GM21515 (cell line): ENCODE results near the gene S100A4.
"Not testable (repeated sequence)": the region's sequence is repeated elsewhere in the genome, so short reads cannot be mapped to it uniquely, and the experiment has no call there.

Experiments
- ATAC-seq: cut with Tn5 transposase; IDR thresholded peaks from one replicate; pipeline ENCODE4 v1.9.1; 2021; ENCODE audit not compliant: unreplicated experiment

Gene S100A4

DNA sequence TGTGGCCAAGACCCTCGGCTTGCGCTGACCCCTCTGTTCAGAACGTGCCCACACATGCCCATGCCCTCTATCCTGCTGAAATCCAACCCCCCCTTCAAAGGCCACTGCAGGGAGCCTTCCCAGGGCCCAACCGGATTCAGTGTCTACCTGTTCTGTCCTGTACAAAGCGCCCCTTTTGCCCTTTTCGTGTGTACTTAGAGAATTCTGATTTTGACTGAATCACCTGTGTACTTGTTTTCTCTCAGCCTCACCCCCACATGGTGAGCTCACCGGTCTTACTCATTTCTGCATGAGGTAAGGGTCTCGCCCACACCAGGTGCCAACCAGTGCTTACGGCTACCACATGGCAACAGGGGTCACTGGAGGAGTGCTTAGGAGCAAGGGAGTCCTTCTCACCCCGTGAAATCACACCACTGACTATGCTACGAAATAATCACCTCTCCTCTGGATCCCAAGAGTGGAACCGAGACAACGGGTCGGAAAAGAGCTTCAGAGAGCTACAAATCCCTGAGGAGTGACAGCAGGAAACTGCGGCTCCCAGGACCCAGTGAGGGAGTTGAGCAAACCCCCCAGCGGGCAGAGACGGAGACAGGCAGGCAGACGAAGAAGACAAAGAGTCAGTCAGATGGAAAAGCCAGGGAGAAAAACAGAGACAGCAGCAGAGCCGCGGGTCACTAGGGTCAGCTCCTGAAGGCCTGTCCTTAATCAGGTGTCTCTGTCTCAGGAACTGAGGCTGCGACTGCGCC is 22.2 kb upstream of the S100A4 start:
- ATAC-seq: no peak

DNA sequence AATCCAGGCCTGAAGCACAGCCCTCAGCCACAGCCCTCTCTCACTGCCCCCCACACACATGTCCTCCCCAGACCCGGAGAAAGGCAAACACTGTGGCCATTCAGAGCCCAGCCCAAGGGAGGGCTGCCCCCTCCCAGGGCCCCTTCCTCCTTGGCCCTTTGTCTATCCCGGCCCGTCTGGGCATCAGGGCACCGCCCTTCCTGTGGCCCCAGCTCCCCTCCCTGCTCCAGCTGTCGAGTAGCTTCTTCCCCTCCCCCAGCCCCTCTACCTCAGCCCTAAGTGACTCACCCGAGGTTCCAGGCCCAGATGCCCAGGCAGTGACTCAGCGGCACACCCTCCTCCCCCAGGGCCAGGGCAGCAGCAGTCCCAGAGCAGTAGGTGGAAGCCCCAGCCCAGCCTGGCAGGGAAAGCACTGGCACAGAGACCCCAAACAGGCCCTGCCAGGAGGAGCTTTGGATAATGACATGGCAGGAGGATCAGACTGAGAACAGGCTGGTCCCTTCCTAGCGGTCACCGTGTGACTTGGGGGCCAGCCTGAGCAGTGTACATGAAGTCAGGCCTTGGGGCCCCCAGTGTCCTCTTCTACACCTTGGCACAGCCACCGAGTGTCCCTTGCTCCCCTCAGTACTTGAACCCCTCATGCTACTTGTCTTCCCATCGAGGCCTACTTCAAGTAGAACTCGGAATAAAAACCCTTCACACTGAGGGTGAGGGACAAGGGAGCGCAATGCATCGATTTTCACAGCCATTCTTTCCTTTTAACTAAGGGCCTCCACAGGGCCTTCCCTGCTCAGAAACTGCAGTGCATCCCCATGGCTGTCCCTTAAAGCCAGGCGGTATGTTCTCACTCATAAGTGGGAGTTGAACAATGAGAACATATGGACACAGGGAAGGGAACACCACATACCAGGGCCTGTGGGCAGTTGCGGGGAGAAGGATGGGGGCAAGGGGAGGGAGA is 21.1 kb upstream of the S100A4 start:
- no peak for ATAC-seq

DNA sequence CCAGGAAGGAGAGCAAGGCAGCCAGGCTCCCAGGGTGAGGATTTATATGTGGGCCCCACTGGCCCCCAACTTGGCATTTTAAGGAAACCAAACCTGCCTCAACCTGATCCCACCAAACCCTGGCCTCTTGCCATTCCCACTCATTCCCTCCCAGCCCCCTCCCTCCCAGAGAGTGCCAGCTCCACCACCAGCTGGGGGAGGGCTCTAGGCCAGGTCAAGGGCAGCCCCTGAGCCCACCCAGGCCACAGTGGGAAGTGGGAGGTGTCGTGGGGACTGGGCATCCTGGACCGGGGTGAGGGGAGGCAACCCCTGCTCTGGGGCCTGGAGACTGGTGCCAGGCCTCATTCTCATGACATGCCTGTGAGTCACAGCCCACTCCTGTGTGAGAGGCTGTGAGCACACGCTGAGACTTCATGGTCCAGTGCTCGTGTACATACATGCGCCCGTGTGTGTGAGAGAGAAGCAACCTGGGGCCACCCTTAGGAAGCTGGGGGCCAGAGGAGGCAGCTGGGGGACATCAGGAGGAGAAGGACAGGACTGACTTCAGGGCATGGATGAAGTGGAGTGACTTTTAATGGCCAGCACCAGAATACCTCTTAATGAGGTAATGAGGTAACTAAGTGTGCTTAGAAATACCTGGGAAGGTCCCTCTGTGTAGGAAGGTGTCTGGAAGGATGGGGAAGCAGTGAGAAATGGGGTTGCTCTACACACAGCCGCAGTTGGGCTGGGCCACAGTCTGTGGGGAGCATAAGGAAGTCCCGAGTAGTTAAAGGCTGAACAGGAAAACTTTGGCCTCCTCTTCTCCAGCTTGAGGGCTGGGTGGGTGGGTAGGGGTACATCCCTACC is 20.1 kb upstream of the S100A4 start, which contains the start of gene S100A2:
Gene S100A2, minus strand, starts transcription at position 316 of the 846 bp plus-strand sequence. CDS start 1,967 bp downstream, outside the sequence.
- ATAC-seq: no peak

DNA sequence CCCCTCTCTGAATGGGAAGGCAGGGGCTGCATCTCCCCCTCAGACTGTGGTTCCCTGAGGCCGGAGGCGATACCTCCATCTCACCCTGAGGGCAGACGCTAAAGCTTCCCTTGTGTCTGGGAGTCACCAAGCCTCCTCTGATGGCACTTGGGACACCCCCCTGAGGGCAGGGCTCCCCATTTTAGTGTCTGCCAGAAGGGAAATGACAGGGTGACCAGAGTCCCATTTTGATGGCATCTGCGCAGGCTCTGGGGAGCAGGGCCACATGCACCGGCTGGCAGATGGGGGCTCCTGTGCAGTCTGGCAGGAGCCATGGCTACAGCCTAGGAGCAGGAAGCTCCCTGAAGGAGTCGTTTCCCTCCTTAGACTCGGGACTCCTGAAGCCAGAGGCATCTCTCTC is 18.4 kb upstream of the S100A4 start:
- ATAC-seq: no peak

DNA sequence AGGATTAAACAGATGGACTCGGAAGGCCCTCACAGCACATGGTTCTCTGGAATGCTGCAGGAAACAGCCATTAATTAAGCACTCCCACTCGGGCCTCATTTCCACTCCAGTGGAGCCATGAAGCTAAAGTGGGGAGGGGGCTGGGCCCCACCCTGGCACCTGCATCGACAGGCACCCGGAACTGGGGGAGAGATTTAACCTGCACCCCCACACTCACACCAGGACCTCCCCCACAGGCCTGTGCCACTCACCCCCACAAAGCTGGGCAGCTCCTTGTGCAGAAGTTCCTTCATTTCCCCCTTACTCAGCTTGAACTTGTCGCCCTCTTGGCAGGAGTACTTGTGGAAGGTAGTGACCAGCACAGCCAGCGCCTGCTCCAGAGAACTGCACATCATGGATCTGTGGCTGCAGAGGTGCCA is 17.9 kb upstream of the S100A4 start:
- no peak for ATAC-seq

DNA sequence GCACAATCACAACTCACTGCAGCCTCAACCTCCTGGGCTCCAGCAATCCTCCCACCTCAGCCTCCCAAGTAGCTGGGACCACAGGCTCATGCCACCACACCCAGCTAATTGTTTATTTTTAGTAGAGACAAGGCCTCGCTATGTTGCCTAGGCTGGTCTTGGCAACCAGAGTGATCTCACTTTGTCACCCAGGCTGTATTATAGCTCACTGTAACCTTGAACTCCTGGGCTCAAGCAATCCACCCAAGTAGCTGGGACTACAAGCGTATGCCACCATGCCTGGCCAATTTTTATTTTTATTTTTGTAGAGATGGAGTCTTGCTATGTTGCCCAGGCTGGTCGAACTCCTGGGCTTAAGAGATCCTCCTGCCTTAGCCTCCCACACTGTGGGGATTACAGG is 16.4 kb upstream of the S100A4 start:
- ATAC-seq: not testable (repeated sequence)

DNA sequence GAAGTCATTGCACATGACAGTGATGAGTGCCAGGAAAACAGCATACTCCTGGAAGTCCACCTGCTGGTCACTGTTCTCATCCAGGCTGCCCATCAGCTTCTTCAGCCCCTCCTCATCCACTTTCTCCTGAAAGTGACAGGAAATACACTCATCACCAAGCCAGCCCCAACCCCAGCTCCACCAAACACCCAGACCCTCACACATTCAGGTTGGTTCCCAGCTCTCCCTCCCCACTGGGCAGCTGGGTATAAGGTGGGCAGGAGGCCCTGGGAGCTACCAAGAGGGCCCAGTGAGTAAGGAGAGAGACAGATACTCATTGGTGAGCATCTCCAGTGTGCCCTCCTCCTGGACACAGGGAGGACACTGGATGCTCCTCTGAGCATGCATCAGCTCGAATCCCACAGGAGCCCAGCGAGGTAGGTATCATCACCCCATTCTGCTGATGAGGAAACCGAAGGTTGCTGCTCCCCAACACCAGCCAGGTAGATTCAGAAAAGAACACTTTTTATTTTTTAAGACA is 15.9 kb upstream of the S100A4 start:
- no peak for ATAC-seq

DNA sequence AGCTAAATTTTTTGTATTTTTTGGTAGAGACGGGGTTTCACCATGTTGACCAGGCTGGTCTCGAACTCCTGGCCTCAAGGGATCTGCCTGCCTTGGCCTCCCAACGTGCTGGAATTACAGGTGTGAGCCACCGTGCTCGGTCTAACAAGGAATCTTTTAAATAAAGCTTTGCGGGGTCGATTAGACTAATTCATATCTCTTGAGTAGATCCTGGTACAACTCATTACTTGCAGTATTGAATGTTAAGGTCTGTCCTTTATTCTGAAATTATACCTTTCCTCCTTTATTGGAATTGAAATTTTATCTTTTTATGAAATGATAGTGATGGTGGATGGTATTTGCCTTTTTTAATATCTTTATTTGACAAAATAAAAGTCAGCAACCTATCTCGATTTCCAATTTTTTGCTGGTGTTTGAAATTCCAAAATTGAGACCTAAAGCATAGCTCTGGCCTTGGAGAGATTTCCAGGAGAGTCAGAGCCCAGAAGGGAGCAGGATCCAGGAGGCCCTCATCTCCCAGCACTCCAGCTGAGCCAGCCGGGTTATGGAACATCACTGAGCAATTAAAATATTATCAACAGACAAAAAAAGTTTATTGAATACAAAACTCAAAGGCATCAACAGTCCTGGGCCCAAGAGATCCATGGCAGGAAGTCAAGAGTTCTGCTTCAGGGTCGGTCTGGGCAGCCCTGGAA is 15.3 kb upstream of the S100A4 start:
- no peak for ATAC-seq

DNA sequence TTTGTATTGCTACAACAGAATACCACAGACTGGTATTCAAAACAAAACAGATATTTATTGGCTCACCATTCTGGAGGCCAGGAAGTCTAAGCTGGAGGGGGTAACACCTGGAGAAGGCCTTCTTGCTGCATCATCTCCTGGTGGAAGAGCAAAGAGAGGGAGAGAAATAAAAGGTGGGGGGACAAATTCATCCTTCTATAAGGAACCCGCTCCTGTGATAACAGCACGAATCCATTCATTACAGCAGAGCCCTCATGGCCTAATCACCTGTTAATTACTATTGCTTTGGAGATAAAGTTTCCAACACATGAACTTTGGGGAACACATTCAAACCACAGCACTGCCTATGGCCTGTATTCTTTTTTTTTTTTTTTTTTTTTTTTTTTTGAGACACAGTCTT is 14.6 kb upstream of the S100A4 start:
- no peak for ATAC-seq

DNA sequence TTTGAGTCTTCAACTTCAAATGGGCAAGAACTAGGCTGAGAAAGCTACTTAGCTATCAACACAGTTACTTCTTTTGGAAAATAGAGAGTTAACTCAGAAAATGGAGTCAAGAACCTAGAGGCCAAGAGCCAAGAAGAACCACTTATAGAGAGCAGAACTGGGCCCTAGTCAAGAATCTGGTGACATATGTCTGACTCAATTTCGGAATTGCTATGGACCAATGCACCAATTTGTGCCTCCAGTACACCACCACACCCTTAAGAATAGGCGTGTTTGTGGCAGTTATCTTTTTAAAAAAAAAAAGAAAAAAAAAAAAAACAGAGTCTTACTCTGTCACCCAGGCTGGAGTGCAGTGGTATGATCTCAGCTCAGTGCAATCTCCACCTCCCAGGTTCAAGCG is 12.3 kb upstream of the S100A4 start:
- ATAC-seq: no peak

DNA sequence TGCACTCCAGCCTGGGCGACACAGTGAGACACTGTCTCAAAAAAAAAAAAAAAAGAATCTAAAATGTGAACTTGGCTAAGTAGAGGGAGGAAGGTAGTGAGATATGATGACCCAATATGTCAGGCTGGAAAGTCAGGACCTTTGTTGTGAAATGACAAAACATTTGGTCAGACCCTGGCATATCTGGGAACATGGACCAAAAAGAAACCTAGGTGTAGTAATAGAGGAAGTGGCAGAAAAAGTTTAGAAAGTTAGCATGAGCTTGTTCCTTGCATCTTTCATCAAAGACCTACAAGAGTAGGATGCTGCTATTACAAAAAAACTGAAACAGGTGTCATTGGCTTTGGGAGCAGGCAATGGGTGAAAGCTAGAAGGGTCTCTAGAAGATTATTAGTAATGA is 10.7 kb upstream of the S100A4 start:
- no peak for ATAC-seq

DNA sequence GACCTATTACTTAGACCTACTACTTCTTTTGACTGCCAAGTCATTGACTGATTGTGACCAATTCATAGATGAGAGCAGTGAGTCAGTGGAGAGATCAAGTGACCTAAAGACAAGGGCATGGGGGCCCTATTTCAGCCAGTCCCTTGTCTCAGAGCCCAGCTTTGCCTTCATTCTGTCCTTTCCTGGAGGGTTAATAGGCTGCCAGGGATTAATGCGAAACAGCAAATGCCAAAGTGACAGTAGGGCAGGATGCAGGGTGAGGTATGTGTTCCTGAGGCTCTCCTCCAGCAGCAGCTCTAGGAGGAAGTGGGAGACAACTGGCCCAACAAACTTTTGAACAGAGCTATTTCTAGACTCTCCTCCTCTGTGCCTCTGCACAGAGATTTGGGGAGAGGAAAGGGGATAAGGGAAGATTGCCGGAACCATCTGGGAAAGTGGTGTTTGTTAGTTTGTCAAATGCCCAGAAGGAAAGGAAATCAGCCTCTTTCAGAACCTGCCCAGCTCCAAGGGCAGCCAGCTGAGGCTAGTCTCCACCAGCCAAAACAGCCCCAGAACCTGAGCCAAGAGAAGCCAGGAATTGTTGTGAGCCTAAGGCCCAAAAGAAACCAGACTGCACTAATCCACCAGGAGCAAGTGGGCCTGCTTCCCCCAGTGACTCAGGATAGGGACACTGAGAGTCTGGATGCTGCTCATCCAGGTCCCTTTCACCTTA is 8.4 kb upstream of the S100A4 start:
- no peak for ATAC-seq

DNA sequence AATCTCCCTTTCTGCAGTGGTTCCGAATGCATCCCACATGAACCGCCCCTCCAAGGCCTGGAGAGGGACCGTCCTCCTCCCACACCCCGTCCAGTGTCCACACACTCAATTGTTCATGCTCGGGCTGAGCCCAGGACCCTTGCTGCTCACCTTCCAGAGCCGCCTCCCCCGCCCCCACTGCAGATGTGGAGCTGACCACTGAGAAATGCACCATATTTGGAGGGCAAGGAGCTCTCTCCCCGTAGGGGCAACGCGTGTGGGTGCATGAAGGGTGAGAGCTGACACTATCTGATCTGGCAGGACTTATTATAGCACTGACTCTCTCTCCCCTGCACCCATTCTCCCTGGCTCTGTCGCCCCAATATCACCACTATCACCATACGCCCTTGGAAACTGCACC is 7.5 kb upstream of the S100A4 start:
- no peak for ATAC-seq

DNA sequence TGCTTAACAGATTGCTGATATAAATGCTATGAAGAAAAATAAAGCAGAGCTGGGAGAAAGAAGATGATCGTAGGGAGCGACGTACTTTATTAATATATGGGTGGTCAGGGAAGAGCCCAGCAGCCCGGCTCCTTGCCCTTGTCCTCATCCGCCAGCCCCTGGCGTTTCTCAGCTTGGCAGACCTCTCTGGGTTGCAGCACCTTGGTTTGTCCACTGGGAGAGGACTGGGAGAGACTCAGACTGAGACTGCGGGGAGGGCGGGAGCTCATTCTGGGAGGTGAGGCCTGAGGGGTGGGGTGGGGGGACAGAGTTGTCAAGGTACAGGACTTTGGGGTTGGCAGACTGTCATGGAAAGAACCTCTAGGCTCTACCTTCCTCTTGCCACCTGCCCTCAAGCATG is 6.7 kb upstream of the S100A4 start:
- ATAC-seq: no peak

DNA sequence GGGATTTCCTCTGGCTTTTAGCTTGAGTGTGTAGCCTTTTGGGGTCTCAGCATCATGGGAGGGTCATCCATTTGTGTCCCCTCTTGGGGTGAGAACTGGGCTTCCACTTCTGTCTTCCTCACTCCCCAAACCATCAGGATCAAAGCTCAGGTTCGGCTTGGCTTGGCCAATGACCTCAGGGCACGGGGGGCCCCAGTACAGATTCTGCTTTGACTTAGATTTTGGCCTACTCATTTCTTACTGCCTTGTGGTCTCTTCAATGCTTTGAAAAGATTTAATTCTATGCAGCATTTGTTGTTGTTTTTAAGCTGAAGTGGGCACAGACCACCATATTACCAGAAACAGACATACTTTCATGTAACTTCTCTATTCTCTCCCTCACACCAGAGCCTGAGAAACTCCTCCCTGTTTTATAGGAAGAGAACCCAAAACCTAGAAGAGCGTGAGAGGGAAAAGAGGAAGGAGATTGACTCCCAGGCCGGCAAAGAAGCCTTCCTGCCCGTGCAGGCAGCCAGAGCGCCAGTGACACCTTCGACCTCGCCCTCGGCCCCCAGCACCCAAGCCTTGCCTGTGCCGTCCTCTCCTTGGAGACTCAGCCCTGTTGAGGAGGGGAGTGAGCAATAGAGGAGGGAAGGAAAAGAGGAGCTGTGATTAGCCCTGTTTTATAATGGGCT is 5.4 kb upstream of the S100A4 start:
- no peak for ATAC-seq

DNA sequence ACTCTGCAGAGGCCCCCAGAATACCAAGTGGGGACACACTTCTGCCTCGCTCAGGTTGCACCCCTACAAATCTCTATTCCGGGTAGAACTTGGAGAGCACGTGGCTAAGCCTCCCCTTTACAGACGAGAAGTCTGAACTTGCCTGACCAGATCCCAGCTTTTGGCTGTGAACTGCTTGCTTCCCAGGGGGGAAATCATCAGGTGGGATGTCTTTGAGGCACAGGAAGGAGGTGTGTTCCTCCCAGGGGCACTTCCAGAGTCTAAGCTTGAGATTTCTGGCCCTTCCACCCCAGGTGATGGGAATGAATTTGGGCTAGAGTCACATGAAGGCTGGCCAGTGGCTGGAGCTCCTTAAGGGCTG is 4.8 kb upstream of the S100A4 start:
- no peak for ATAC-seq

DNA sequence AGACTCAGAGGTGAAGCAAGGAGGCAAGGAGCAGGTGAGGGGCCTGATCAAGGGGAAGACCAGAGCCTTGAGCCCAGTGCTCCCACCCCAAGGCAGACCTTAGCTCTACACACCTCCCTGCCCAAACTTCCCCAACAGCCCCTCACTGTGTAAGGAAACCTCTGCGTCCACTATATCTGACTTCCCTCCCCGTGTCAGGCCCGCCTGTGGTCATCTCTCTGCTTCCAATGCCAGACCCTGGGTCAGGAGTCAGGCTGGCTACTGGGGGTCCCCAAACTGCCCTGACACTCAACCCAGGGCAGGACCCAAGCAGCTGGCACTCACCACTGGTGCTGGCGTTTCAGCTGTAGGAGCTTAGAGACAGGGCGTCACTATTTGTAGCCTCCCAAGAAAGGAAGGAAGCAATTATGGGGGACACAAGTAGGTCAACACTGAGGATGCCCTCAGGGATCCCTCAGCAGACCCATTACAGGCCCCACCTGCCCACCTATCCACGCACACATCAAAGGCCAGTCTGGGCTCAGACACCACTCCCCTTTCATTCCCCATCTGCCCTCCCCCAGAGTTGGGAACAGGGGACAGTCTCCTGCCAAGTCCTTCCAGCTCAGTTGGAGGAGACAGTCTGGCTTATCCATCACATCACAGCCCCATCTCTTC is 4.3 kb upstream of the S100A4 start:
- no peak for ATAC-seq
